ENCODE measurements around the gene HMBS.
A peak's percentile ranks its signal among the peaks of the same experiment; 100 is the strongest.
"Not testable (repeated sequence)": the region's sequence is repeated elsewhere in the genome, so short reads cannot be mapped to it uniquely, and the experiment has no call there.

HMBS gene

GRCh38 chr11:119055901-119056300, 28.8 kb upstream of the HMBS start:
- peak overlapping the region; percentile 81 for H3K4me3 ChIP-seq (ENCODE audit: control insufficient read depth, low read depth, low read length)
- peak; percentile 51 for DNase-seq (ENCODE audit: low read depth)
- TF ChIP-seq, protein P1, sequence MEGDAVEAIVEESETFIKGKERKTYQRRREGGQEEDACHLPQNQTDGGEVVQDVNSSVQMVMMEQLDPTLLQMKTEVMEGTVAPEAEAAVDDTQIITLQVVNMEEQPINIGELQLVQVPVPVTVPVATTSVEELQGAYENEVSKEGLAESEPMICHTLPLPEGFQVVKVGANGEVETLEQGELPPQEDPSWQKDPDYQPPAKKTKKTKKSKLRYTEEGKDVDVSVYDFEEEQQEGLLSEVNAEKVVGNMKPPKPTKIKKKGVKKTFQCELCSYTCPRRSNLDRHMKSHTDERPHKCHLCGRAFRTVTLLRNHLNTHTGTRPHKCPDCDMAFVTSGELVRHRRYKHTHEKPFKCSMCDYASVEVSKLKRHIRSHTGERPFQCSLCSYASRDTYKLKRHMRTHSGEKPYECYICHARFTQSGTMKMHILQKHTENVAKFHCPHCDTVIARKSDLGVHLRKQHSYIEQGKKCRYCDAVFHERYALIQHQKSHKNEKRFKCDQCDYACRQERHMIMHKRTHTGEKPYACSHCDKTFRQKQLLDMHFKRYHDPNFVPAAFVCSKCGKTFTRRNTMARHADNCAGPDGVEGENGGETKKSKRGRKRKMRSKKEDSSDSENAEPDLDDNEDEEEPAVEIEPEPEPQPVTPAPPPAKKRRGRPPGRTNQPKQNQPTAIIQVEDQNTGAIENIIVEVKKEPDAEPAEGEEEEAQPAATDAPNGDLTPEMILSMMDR (conservative IDR thresholded peaks at IDR 0.05; ENCODE audit: control insufficient read depth, insufficient read depth, low read depth, low read length): peak; percentile 5

- H3K4me3 ChIP-seq (ENCODE audit: control insufficient read depth, low read depth, low read length): peak overlapping the region; percentile 81
- no peak for DNase-seq (ENCODE audit: low read depth)
- TF ChIP-seq, protein P1 (conservative IDR thresholded peaks at IDR 0.05; ENCODE audit: control insufficient read depth, insufficient read depth, low read depth, low read length): no peak
These were observed 28.2 kb upstream of the HMBS start for GRCh38 chr11:119056421-119056999.

DNA sequence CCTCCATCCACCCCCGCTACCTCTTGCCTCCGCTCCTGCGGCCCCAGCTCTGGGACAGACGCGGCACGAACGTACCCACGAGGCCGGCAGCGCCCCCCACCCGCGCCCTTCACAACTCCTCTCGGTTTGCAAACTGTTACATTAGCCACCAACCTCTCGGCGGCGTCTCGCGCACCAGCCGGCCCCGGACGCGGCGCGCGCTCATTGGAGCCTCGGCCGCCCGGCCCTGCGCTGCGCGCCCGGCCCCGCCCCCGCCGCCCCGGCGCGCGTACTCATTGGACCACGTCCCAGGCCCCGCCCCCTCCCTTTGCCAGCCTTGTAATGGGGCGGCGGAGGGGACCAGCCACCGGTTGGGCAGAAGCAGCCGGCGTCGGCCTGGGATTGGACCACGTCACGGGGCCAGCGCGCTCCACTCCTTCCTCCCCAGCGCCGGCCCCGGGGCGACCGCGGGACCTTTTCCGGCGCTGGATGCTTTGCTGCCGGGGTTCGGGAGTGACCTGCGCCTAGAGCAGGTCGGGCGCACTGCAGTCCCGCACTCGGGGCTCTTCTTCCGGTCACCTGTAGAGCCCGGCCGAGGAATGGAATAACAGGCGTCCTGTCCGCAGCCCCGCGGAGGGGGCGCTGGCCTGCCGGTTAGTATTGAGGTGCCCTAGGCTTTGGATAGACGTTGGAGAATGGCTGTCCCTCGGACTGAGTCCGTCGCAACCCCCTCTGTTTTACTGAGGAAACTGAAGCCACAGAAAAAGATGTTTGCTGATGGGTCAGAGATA, 27.5 kb upstream of the HMBS start, which contains the start of gene HYOU1:
Gene HYOU1 (minus strand): TSS at position 206 of the 770 bp plus-strand sequence. CDS start 1,045 bp downstream, outside the sequence.
- H3K4me3 ChIP-seq (ENCODE audit: control insufficient read depth, low read depth, low read length): peak within 1 kb of the TSS; percentile 81
- DNase-seq (ENCODE audit: low read depth): peak; percentile 91
- TF ChIP-seq, protein P1 (conservative IDR thresholded peaks at IDR 0.05; ENCODE audit: control insufficient read depth, insufficient read depth, low read depth, low read length): peak; percentile 12

DNA sequence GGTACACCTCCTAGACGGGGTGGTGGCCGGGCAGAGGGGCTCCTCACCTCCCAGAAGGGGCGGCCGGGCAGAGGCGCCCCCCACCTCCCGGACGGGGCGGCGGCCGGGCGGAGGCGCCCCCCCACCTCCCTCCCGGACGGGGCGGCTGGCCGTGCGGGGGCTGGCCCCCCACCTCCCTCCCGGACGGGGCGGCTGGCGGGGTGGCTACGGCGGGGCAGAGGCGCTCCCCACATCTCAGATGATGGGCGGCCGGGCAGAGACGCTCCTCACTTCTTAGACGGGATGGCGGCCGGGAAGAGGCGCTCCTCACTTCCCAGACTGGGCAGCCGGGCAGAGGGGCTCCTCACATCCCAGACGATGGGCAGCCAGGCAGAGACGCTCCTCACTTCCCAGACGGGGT, 25.6 kb upstream of the HMBS start:
- not testable (repeated sequence) for DNase-seq (ENCODE audit: low read depth); H3K4me3 ChIP-seq (ENCODE audit: control insufficient read depth, low read depth, low read length)

GRCh38 chr11:119061256-119061655, 23.4 kb upstream of the HMBS start:
- no peak for DNase-seq (ENCODE audit: low read depth)
- TF ChIP-seq, protein P1 (conservative IDR thresholded peaks at IDR 0.05; ENCODE audit: control insufficient read depth, insufficient read depth, low read depth, low read length): no peak
- no peak overlapping the region for H3K4me3 ChIP-seq (ENCODE audit: control insufficient read depth, low read depth, low read length)

DNA sequence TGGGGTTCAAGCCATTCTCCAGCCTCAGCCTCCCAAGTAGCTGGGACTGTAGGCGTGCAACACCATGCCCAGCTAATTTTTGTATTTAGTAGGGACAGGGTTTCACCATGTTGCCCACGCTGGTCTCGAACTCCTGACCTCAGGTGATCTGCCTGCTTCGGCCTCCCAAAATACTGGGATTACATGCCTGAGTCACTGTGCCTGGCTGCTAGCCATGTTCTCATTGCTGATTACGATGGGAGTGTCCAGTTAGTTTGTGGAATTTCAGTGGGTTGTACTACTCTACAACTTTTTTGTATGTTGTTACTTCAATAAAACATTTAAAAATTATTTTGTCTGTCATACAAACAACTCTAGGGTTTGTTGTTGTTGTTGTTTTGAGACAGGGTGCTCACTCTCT, 21.9 kb upstream of the HMBS start:
- DNase-seq (ENCODE audit: low read depth): peak; percentile 80
- no peak overlapping the region for H3K4me3 ChIP-seq (ENCODE audit: control insufficient read depth, low read depth, low read length)
- TF ChIP-seq, protein P1 (conservative IDR thresholded peaks at IDR 0.05; ENCODE audit: control insufficient read depth, insufficient read depth, low read depth, low read length): no peak

DNA sequence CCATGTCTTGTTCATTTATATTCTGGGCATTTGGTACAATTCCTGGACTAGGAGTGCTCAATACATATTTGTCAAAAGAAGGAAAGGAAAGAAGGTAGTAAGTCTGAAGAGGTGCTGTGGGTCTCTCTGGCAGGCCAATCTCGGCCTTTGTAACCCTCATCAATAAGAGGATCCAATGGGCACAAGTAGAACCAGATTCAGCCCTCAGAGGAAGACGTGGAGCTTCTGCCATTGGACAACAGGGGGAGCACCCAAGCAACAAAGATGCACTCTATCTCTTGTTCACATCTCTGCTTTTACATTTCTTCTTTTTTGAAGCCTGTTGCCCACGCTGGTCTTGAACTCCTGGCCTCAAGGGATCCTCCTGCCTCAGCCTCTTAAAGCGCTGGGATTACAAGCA, 19.3 kb upstream of the HMBS start:
- DNase-seq (ENCODE audit: low read depth): peak; percentile 61
- TF ChIP-seq, protein P1 (conservative IDR thresholded peaks at IDR 0.05; ENCODE audit: control insufficient read depth, insufficient read depth, low read depth, low read length): peak; percentile 62

More for the DNA sequence above, 19.3 kb upstream of the HMBS start:
- H3K4me3 ChIP-seq (ENCODE audit: control insufficient read depth, low read depth, low read length): no peak overlapping the region
